Stomach (tissue), 9 donors: Measurements from ENCODE around the gene MIPEP. TPM values are rescaled to one million over a fixed set of nuclear protein-coding genes. Genes with fewer than 3 reads are reported as not detected.
"Not testable (repeated sequence)": the region's sequence is repeated elsewhere in the genome, so short reads cannot be mapped to it uniquely, and the experiment has no call there.

Experiments
- DNase-seq, 2 donors: peaks; one replicate each; pipeline versions ENCODE4 v3.0.0 to v3.0.0-alpha.2; 2013 to 2019
- H3K27ac ChIP-seq, 5 donors: fragments of 200-600 bp in 4 of 5; sonication (generic) in 4 of 5; one replicate each; pipeline ENCODE4 v1.5.1; 2013 to 2019; ENCODE audit warnings: mild to moderate bottlenecking in 1 of 5, moderate library complexity in 1 of 5
- H3K27me3 ChIP-seq, 3 donors: fragments of 200-600 bp; sonication (generic); one replicate each; pipeline ENCODE4 v1.5.1; 2017 to 2019; ENCODE audit warnings: mixed run types in 1 of 3
- H3K36me3 ChIP-seq, 4 donors: fragments of 200-600 bp; sonication (generic); 1 replicate in 3 of 4; 2 replicates in 1 of 4; pipeline ENCODE4 v1.5.1; 2016 to 2019
- H3K4me1 ChIP-seq, 4 donors: fragments of 200-600 bp; sonication (generic); one replicate each; pipeline ENCODE4 v1.5.1; 2016 to 2019
- H3K4me3 ChIP-seq, 4 donors: fragments of 200-600 bp; sonication (generic) in 3 of 4; one replicate each; pipeline ENCODE4 v1.5.1; 2016 to 2019; ENCODE audit warnings: mild to moderate bottlenecking in 1 of 4
- H3K9me3 ChIP-seq, 4 donors: fragments of 200-600 bp; sonication (generic); one replicate each; pipeline ENCODE4 v1.5.1; 2016 to 2019
- CTCF ChIP-seq, 7 experiments: fragments of 450-650 bp in 4 of 7; fragments of 200-600 bp in 3 of 7; sonication (generic) in 3 of 7; IDR thresholded peaks; one replicate each; pipeline ENCODE4 v1.5.1; 2016 to 2019; ENCODE audit warnings: antibody characterized with exemption in 7 of 7, control low read depth in 2 of 7, mild to moderate bottlenecking in 1 of 7
- EP300 ChIP-seq: sonication (generic); formaldehyde crosslinking; IDR thresholded peaks from one replicate; pipeline ENCODE4 v1.6.1; 2017; ENCODE audit warnings: antibody characterized with exemption
- POLR2A ChIP-seq, 4 donors: fragments of 450-650 bp; IDR thresholded peaks; one replicate each; pipeline ENCODE4 v1.6.1; 2016; ENCODE audit warnings: antibody characterized with exemption in 4 of 4, control low read depth in 2 of 4, mild to moderate bottlenecking in 1 of 4, moderate library complexity in 1 of 4
- POLR2AphosphoS5 ChIP-seq, 3 donors: sonication (generic); formaldehyde crosslinking; IDR thresholded peaks; one replicate each; pipeline ENCODE4 v1.6.1; 2016; ENCODE audit warnings: antibody characterized with exemption in 3 of 3
- WGBS, 5 donors: extraction: QIAGEN DNeasy Blood & Tissue Kit in 3 of 5; methylation state at CpG; one replicate each; pipeline versions ENCODE4 v1.1.5 to v1.1.7; 2013 to 2018; 5-methylcytosine and 5-hydroxymethylcytosine counted together
- intact Hi-C: fragments of 100-400 bp; cut with DNase I; formaldehyde crosslinking; loops from one replicate; pipeline ENCODE4 v1.15.1; 2023; ENCODE audit warnings: low total_unique reads
- polyA plus RNA-seq, 3 donors: library from polyadenylated mRNA; stranded (reverse); fragments of 200-250 nt; gene quantifications; one replicate each; pipeline ENCODE4 v1.2.3, GENCODE V29; 2013
- total RNA-seq, 5 donors: library from RNA; depleted of rRNA; stranded (reverse); fragments of >200 nt; gene quantifications; one replicate each; pipeline versions ENCODE4 v1.1.0 to v1.2.3, GENCODE V29; 2014 to 2016
- donor health status: healthy with polysubstance abuse.
- donor health status: Bipolar disorder and iron deficiency.
- donor health status: healthy.

Gene MIPEP
- total and polyA plus RNA-seq, 8 donors, result 1.2 to 43.2 (median 15.2) TPM

GRCh38 chr13:23766283-23766682, 122.9 kb downstream of the MIPEP start:
- DNase-seq, result no peak
- Histone ChIP-seq H3K9me3 (no peaks in the 10 kb centered on the region), H3K27me3 (no peaks in the 10 kb centered on the region), H3K4me3 (no peak overlapping the region), H3K36me3 (no peaks in the 10 kb centered on the region), H3K27ac (no peak overlapping the region), H3K4me1 (peaks cover 0 to 5% (median 0%) of the 10 kb centered on the region in 4 donors)
- intact Hi-C loops, result no loop called here
- TF ChIP-seq EP300, result no peak
- no peak for TF ChIP-seq POLR2AphosphoS5 (IDR thresholded peaks at IDR 0.05)
- TF ChIP-seq CTCF (IDR thresholded peaks at IDR 0.05), result no peak
- no peak for TF ChIP-seq POLR2A (IDR thresholded peaks at IDR 0.05)
- 79 to 90% (median 89%) methylated on average over 2 of the region's 2 CpGs for WGBS, 5 donors

- Histone ChIP-seq H3K4me1 (peaks cover 0 to 5% (median 0%) of the 10 kb centered on the region in 4 donors), H3K27ac (no peak overlapping the region), H3K27me3 (no peaks in the 10 kb centered on the region), H3K36me3 (no peaks in the 10 kb centered on the region), H3K4me3 (no peak overlapping the region), H3K9me3 (no peaks in the 10 kb centered on the region)
- intact Hi-C loops, result no loop called here
- WGBS, 5 donors, result 95 to 99% (median 97%) methylated on average over 6 of the region's 6 CpGs
- TF ChIP-seq POLR2AphosphoS5 (IDR thresholded peaks at IDR 0.05), result no peak
- TF ChIP-seq CTCF (IDR thresholded peaks at IDR 0.05), result no peak
- TF ChIP-seq POLR2A (IDR thresholded peaks at IDR 0.05), result no peak
- TF ChIP-seq EP300, result no peak
- DNase-seq, result no peak
These were observed 123.7 kb downstream of the MIPEP start for GRCh38 chr13:23765531-23765930.

GRCh38 chr13:23763318-23763717, 125.9 kb downstream of the MIPEP start:
- TF ChIP-seq POLR2AphosphoS5 (IDR thresholded peaks at IDR 0.05) (no peak), EP300 (no peak)
- peak in 1 of 2 donors; percentile 52 for DNase-seq
- H3K27me3 ChIP-seq, result no peaks in the 10 kb centered on the region
- WGBS, 5 donors, result 45 to 59% (median 50%) methylated on average over 3 of the region's 3 CpGs
- H3K4me1 ChIP-seq, result peaks cover 0 to 5% (median 0%) of the 10 kb centered on the region in 4 donors
- no peak overlapping the region for H3K4me3 ChIP-seq
- intact Hi-C loops, result no loop called here
- H3K9me3 ChIP-seq, result no peaks in the 10 kb centered on the region
- H3K27ac ChIP-seq, result no peak overlapping the region
- peaks cover 0 to 13% (median 3%) of the 10 kb centered on the region in 4 donors for H3K36me3 ChIP-seq

GRCh38 chr13:23761760-23762159, 127.4 kb downstream of the MIPEP start:
- H3K27me3 ChIP-seq, H3K4me1 ChIP-seq, H3K9me3 ChIP-seq, H3K4me3 ChIP-seq, intact Hi-C loops, DNase-seq, H3K27ac ChIP-seq: not testable (repeated sequence)
- 60 to 77% (median 68%) methylated on average over 8 of the region's 8 CpGs for WGBS, 5 donors
- H3K36me3 ChIP-seq, result peaks cover 0 to 13% (median 3%) of the 10 kb centered on the region in 4 donors

GRCh38 chr13:23760000-23760399, 129.2 kb downstream of the MIPEP start:
- no peak for DNase-seq
- 95 to 97% (median 96%) methylated on average over 9 of the region's 9 CpGs for WGBS, 5 donors
- no peak for TF ChIP-seq CTCF (IDR thresholded peaks at IDR 0.05)
- no peak for TF ChIP-seq POLR2A (IDR thresholded peaks at IDR 0.05)
- TF ChIP-seq EP300, result no peak
- no peak for TF ChIP-seq POLR2AphosphoS5 (IDR thresholded peaks at IDR 0.05)
- H3K4me1 ChIP-seq, result peaks cover 0 to 7% (median 0%) of the 10 kb centered on the region in 4 donors
- peaks cover 0 to 17% (median 3%) of the 10 kb centered on the region in 4 donors for H3K36me3 ChIP-seq
- no peak overlapping the region for H3K27ac ChIP-seq
- intact Hi-C loops, result no loop called here
- H3K27me3 ChIP-seq, result no peaks in the 10 kb centered on the region
- H3K9me3 ChIP-seq, result no peaks in the 10 kb centered on the region
- no peak overlapping the region for H3K4me3 ChIP-seq
